HL-60 (cell line): ENCODE measurements around the gene TMEM86B.

Experiments used
- DNase-seq, 2 experiments: peaks; one replicate each; pipeline ENCODE4 v3.0.0-alpha.2; 2010 to 2020; ENCODE audit warnings: low read depth in 1 of 2, low spot score in 1 of 2
- H3K27ac ChIP-seq: fragments of 250-450 bp; sonication (Bioruptor Pico); replicated peaks from 2 replicates; pipeline ENCODE4 v1.5.1; 2020; ENCODE audit warnings: mild to moderate bottlenecking, moderate library complexity
- H3K27me3 ChIP-seq: fragments of 250-450 bp; sonication (Bioruptor Pico); 2 replicates; pipeline ENCODE4 v1.5.1; 2021; ENCODE audit warnings: mild to moderate bottlenecking, moderate library complexity; ENCODE audit not compliant: insufficient read depth, poor library complexity, severe bottlenecking
- H3K4me3 ChIP-seq: replicated peaks from 2 replicates; pipeline ENCODE4 v1.5.1; 2011; ENCODE audit warnings: mild to moderate bottlenecking, control low read depth, low read length; ENCODE audit not compliant: insufficient read depth
- CTCF ChIP-seq: IDR thresholded peaks from one replicate; pipeline ENCODE4 v1.5.1; 2011; ENCODE audit warnings: low read length, control low read depth, inconsistent platforms; ENCODE audit not compliant: insufficient read depth
- GABPA ChIP-seq: IDR thresholded peaks from 2 replicates; pipeline ENCODE4 v1.6.1; 2012; ENCODE audit warnings: low read depth
- POLR2AphosphoS5 ChIP-seq: IDR thresholded peaks from 2 replicates; pipeline ENCODE4 v1.6.1; 2012; ENCODE audit warnings: low read depth
- REST ChIP-seq: IDR thresholded peaks from 2 replicates; pipeline ENCODE4 v1.6.1; 2012; ENCODE audit warnings: low read depth; ENCODE audit not compliant: insufficient replicate concordance
- SPI1 ChIP-seq: IDR thresholded peaks from 2 replicates; pipeline ENCODE4 v1.6.1; 2012; ENCODE audit warnings: low read depth, mild to moderate bottlenecking, borderline replicate concordance

TMEM86B gene

GRCh38 chr19:55230329-55230728 lies 1.8 kb upstream of the TMEM86B start:
- TF ChIP-seq REST (no peak), CTCF (no peak), SPI1 (no peak), POLR2AphosphoS5 (no peak), GABPA (no peak)
- H3K27me3 ChIP-seq = no peaks in the 10 kb centered on the region
- no peak overlapping the region for H3K27ac ChIP-seq
- no peak overlapping the region for H3K4me3 ChIP-seq
- no peak for DNase-seq

- Histone ChIP-seq H3K27ac (no peak overlapping the region), H3K27me3 (no peaks in the 10 kb centered on the region), H3K4me3 (no peak overlapping the region)
- DNase-seq = no peak
- TF ChIP-seq GABPA = no peak
- no peak for TF ChIP-seq CTCF
- TF ChIP-seq SPI1 = no peak
- no peak for TF ChIP-seq POLR2AphosphoS5
- no peak for TF ChIP-seq REST
These were observed 1.2 kb upstream of the TMEM86B start for GRCh38 chr19:55229789-55230182.

GRCh38 chr19:55229145-55229788 lies 704 bp upstream of the TMEM86B start:
- no peak overlapping the region for H3K4me3 ChIP-seq
- no peak for DNase-seq
- H3K27ac ChIP-seq = no peak overlapping the region
- no peaks in the 10 kb centered on the region for H3K27me3 ChIP-seq
- TF ChIP-seq REST (no peak), CTCF (no peak)
